Trophoblast cell (in vitro differentiated cells and primary cell): Measurements from ENCODE around the gene SPRED1.

Experiments
- DNase-seq, 2 donors: peaks; one replicate each; pipeline ENCODE4 v3.0.0-alpha.2; 2016
- H2AFZ ChIP-seq: 2 replicates; pipeline ENCODE4 v1.6.1; 2013; ENCODE audit warnings: low read length, moderate library complexity, mild to moderate bottlenecking; ENCODE audit not compliant: insufficient read depth, poor library complexity
- H2AK5ac ChIP-seq: 2 replicates; pipeline ENCODE4 v1.6.1; 2013; ENCODE audit warnings: mild to moderate bottlenecking, low read length
- H2BK120ac ChIP-seq: 2 replicates; pipeline ENCODE4 v1.6.1; 2013; ENCODE audit warnings: low read length, mild to moderate bottlenecking, moderate library complexity; ENCODE audit not compliant: insufficient read depth, poor library complexity
- H2BK12ac ChIP-seq: 2 replicates; pipeline ENCODE4 v1.6.1; 2013; ENCODE audit warnings: mild to moderate bottlenecking, low read length, moderate library complexity
- H2BK5ac ChIP-seq: 2 replicates; pipeline ENCODE4 v1.6.1; 2013; ENCODE audit warnings: low read length, low read depth, moderate library complexity, mild to moderate bottlenecking; ENCODE audit not compliant: poor library complexity
- H3K14ac ChIP-seq: 2 replicates; pipeline ENCODE4 v1.6.1; 2013; ENCODE audit warnings: mild to moderate bottlenecking, low read length
- H3K18ac ChIP-seq: 2 replicates; pipeline ENCODE4 v1.6.1; 2013; ENCODE audit warnings: mild to moderate bottlenecking, low read length
- H3K23ac ChIP-seq: 2 replicates; pipeline ENCODE4 v1.6.1; 2013; ENCODE audit warnings: low read length
- H3K27ac ChIP-seq: 2 replicates; pipeline ENCODE4 v1.5.1; 2013; ENCODE audit warnings: low read depth, mild to moderate bottlenecking, inconsistent platforms, low read length, moderate library complexity
- H3K27me3 ChIP-seq: 2 replicates; pipeline ENCODE4 v1.6.1; 2013; ENCODE audit warnings: inconsistent platforms, mild to moderate bottlenecking, low read length, moderate library complexity; ENCODE audit not compliant: insufficient read depth
- H3K36me3 ChIP-seq, 2 experiments: 1 replicate in 1 of 2; 2 replicates in 1 of 2; pipeline ENCODE4 v1.6.1; 2013; ENCODE audit warnings: low read length in 2 of 2, mild to moderate bottlenecking in 2 of 2, moderate library complexity in 1 of 2; ENCODE audit not compliant: insufficient read depth in 2 of 2, control insufficient read depth in 1 of 2
- H3K4ac ChIP-seq: 2 replicates; pipeline ENCODE4 v1.6.1; 2013; ENCODE audit warnings: low read depth, mild to moderate bottlenecking, low read length, moderate library complexity
- H3K4me1 ChIP-seq, 2 experiments: 1 replicate in 1 of 2; 2 replicates in 1 of 2; pipeline ENCODE4 v1.6.1; 2013; ENCODE audit warnings: low read length in 2 of 2, mild to moderate bottlenecking in 2 of 2, moderate library complexity in 1 of 2; ENCODE audit not compliant: insufficient read depth in 2 of 2, control insufficient read depth in 1 of 2
- H3K4me2 ChIP-seq: 2 replicates; pipeline ENCODE4 v1.6.1; 2013; ENCODE audit warnings: inconsistent platforms, mild to moderate bottlenecking, low read length, moderate library complexity
- H3K4me3 ChIP-seq: 2 replicates; pipeline ENCODE4 v1.5.1; 2013; ENCODE audit warnings: mild to moderate bottlenecking, low read depth, low read length, inconsistent platforms
- H3K79me1 ChIP-seq: one replicate; pipeline ENCODE4 v1.6.1; 2013; ENCODE audit warnings: low read length
- H3K79me2 ChIP-seq: 2 replicates; pipeline ENCODE4 v1.6.1; 2013; ENCODE audit warnings: low read length, mild to moderate bottlenecking; ENCODE audit not compliant: control insufficient read depth, insufficient read depth, poor library complexity
- H3K9ac ChIP-seq: 2 replicates; pipeline ENCODE4 v1.6.1; 2013; ENCODE audit warnings: mild to moderate bottlenecking, low read length
- H3K9me3 ChIP-seq: 2 replicates; pipeline ENCODE4 v1.6.1; 2013; ENCODE audit warnings: low read depth, mild to moderate bottlenecking, control low read depth, inconsistent platforms, low read length; ENCODE audit not compliant: insufficient read depth
- H4K12ac ChIP-seq: 2 replicates; pipeline ENCODE4 v1.6.1; 2013; ENCODE audit warnings: low read depth, mild to moderate bottlenecking, low read length, moderate library complexity
- H4K8ac ChIP-seq: 2 replicates; pipeline ENCODE4 v1.6.1; 2013; ENCODE audit warnings: low read depth, mild to moderate bottlenecking, low read length, moderate library complexity
- H4K91ac ChIP-seq: one replicate; pipeline ENCODE4 v1.6.1; 2013; ENCODE audit warnings: low read depth, mild to moderate bottlenecking, low read length, moderate library complexity
- WGBS: extraction: QIAGEN DNeasy Blood & Tissue Kit; methylation state at CpG from one replicate; pipeline ENCODE4 v1.1.7; 2013; ENCODE audit warnings: missing lambda C conversion rate; ENCODE audit not compliant: insufficient read length, insufficient coverage; ENCODE audit errors: extremely low coverage; 5-methylcytosine and 5-hydroxymethylcytosine counted together

SPRED1 gene

GRCh38 chr15:38369936-38370478 lies 117.4 kb downstream of the SPRED1 start:
- no CpG with 5 or more reads among the region's 4 CpGs for WGBS
- Histone ChIP-seq H3K14ac (no peak overlapping the region), H3K79me2 (no peaks in the 10 kb centered on the region)

GRCh38 chr15:38373016-38373415 lies 120.4 kb downstream of the SPRED1 start:
- no peak overlapping the region for H3K27ac ChIP-seq
- H3K4ac ChIP-seq, result no peak overlapping the region
- H3K23ac ChIP-seq, result no peak overlapping the region
- H2BK120ac ChIP-seq, result no peak overlapping the region
- no peaks in the 10 kb centered on the region for H3K9me3 ChIP-seq
- H3K4me2 ChIP-seq, result no peak overlapping the region
- no peak overlapping the region for H2BK5ac ChIP-seq
- no peak overlapping the region for H3K9ac ChIP-seq
- H4K91ac ChIP-seq, result no peak overlapping the region
- no peak overlapping the region for H3K4me3 ChIP-seq
- H2BK12ac ChIP-seq, result no peak overlapping the region
- H3K79me2 ChIP-seq, result no peaks in the 10 kb centered on the region
- H2AK5ac ChIP-seq, result no peak overlapping the region
- no CpG with 5 or more reads among the region's 4 CpGs for WGBS
- H3K79me1 ChIP-seq, result no peaks in the 10 kb centered on the region
- no peak overlapping the region for H3K18ac ChIP-seq
- DNase-seq, result no peak
- no peaks in the 10 kb centered on the region for H3K27me3 ChIP-seq
- no peak overlapping the region for H4K8ac ChIP-seq
- H3K4me1 ChIP-seq, result no peaks in the 10 kb centered on the region
- H3K14ac ChIP-seq, result no peak overlapping the region
- H3K36me3 ChIP-seq, result no peaks in the 10 kb centered on the region
- H2AFZ ChIP-seq, result no peak overlapping the region
- no peak overlapping the region for H4K12ac ChIP-seq

More at GRCh38 chr15:38369936-38370478, 117.4 kb downstream of the SPRED1 start:
- Histone ChIP-seq H3K18ac (no peak overlapping the region), H2AK5ac (no peak overlapping the region), H4K91ac (no peak overlapping the region), H3K23ac (no peak overlapping the region), H2BK120ac (no peak overlapping the region), H3K27me3 (no peaks in the 10 kb centered on the region), H3K4me2 (no peak overlapping the region), H2BK12ac (no peak overlapping the region), H3K27ac (no peak overlapping the region), H3K4ac (no peak overlapping the region), H4K8ac (no peak overlapping the region), H3K9ac (no peak overlapping the region), H3K4me1 (no peaks in the 10 kb centered on the region), H3K36me3 (no peaks in the 10 kb centered on the region), H2BK5ac (no peak overlapping the region), H2AFZ (no peak overlapping the region), H3K9me3 (no peaks in the 10 kb centered on the region), H3K4me3 (no peak overlapping the region), H4K12ac (no peak overlapping the region), H3K79me1 (no peaks in the 10 kb centered on the region)
- no peak for DNase-seq

GRCh38 chr15:38374029-38374428 lies 121.4 kb downstream of the SPRED1 start:
- no peaks in the 10 kb centered on the region for H3K27me3 ChIP-seq
- H3K9me3 ChIP-seq, result no peaks in the 10 kb centered on the region
- DNase-seq, result no peak
- no peaks in the 10 kb centered on the region for H3K4me1 ChIP-seq
- H3K36me3 ChIP-seq, result no peaks in the 10 kb centered on the region
- no peaks in the 10 kb centered on the region for H3K79me1 ChIP-seq
- no peak overlapping the region for H3K23ac ChIP-seq
- no peak overlapping the region for H3K9ac ChIP-seq
- no peak overlapping the region for H2BK5ac ChIP-seq
- H2AFZ ChIP-seq, result no peak overlapping the region
- no peak overlapping the region for H3K18ac ChIP-seq
- no peak overlapping the region for H4K8ac ChIP-seq
- no peak overlapping the region for H3K27ac ChIP-seq
- no peak overlapping the region for H3K4me2 ChIP-seq
- H2AK5ac ChIP-seq, result no peak overlapping the region
- no peaks in the 10 kb centered on the region for H3K79me2 ChIP-seq
- no peak overlapping the region for H3K4ac ChIP-seq
- H4K91ac ChIP-seq, result no peak overlapping the region
- no peak overlapping the region for H2BK120ac ChIP-seq
- H3K14ac ChIP-seq, result no peak overlapping the region
- no peak overlapping the region for H3K4me3 ChIP-seq
- no peak overlapping the region for H4K12ac ChIP-seq
- no peak overlapping the region for H2BK12ac ChIP-seq

- no peak overlapping the region for H2AFZ ChIP-seq
- H3K79me1 ChIP-seq, result no peaks in the 10 kb centered on the region
- no peak overlapping the region for H2AK5ac ChIP-seq
- no peaks in the 10 kb centered on the region for H3K79me2 ChIP-seq
- no peak overlapping the region for H4K12ac ChIP-seq
- no peak overlapping the region for H3K4me2 ChIP-seq
- no peak overlapping the region for H3K23ac ChIP-seq
- H2BK5ac ChIP-seq, result no peak overlapping the region
- no peak overlapping the region for H2BK12ac ChIP-seq
- no peak overlapping the region for H3K18ac ChIP-seq
- no peak overlapping the region for H3K27ac ChIP-seq
- H4K91ac ChIP-seq, result no peak overlapping the region
- H3K36me3 ChIP-seq, result no peaks in the 10 kb centered on the region
- no peaks in the 10 kb centered on the region for H3K9me3 ChIP-seq
- H3K4me3 ChIP-seq, result no peak overlapping the region
- H3K14ac ChIP-seq, result no peak overlapping the region
- no peaks in the 10 kb centered on the region for H3K4me1 ChIP-seq
- H3K4ac ChIP-seq, result no peak overlapping the region
- no peak overlapping the region for H3K9ac ChIP-seq
- DNase-seq, result no peak
- no peak overlapping the region for H4K8ac ChIP-seq
- WGBS, result no CpG with 5 or more reads among the region's 4 CpGs
- H2BK120ac ChIP-seq, result no peak overlapping the region
- no peaks in the 10 kb centered on the region for H3K27me3 ChIP-seq
Measured at GRCh38 chr15:38374556-38374955, 121.9 kb downstream of the SPRED1 start.
